NCI-H187 treated with DMSO at 0.1 percent for 48 hours (cell line): Measurements from ENCODE around the gene ITPR3.
A peak's percentile ranks its signal among the peaks of the same experiment; 100 is the strongest.

Experiments
- DNase-seq: peaks from one replicate; lab custom pipeline; 2025; lab: John Stamatoyannopoulos, UW

ITPR3 gene

GRCh38 chr6:33700391-33701050 lies 79.4 kb downstream of the ITPR3 start:
- no peak for DNase-seq

- no peak for DNase-seq
Measured at GRCh38 chr6:33702345-33702977, 81.3 kb downstream of the ITPR3 start.

GRCh38 chr6:33704215-33705066 lies 83.3 kb downstream of the ITPR3 start:
- no peak for DNase-seq

- DNase-seq: no peak
Measured at GRCh38 chr6:33705268-33705885, 84.3 kb downstream of the ITPR3 start.

- DNase-seq: no peak
Measured at GRCh38 chr6:33705955-33706725, 85.0 kb downstream of the ITPR3 start.

- DNase-seq: peak; percentile 64
Measured at GRCh38 chr6:33707771-33708170, 86.6 kb downstream of the ITPR3 start.

DNA sequence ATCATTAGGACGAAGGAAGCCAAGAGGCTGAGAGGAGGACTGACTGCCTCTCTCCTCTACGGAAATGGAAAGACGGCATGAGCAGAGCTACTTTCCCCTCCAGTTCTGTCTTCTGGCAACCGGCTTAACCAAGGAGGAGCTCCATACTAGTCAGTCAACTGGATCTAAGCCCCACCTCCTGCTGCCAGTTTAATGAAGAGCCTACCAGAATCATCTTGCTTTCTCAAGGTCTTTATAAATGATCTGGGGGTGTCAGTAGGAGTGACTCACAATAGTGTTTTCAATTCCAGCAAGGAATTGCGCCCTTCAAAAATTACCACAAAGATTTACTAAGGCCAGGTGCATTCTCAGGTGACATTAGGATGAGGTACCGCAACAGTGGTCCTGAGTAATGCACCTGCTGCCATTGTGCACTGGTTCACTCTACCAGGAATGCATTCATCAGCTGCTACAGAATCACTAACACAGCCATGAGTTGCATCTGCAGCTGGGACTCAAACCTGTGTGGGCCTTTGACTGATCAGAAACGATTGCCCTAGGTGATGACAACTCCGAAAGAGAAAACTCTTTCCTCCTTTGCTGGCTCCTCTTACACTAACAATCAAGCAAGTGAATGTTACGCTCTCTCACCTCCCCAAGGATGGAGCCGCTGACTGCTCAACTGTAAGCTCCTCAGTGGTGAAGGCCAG lies 87.5 kb downstream of the ITPR3 start:
- peak; percentile 62 for DNase-seq

GRCh38 chr6:33709605-33710295 lies 88.6 kb downstream of the ITPR3 start:
- no peak for DNase-seq

DNA sequence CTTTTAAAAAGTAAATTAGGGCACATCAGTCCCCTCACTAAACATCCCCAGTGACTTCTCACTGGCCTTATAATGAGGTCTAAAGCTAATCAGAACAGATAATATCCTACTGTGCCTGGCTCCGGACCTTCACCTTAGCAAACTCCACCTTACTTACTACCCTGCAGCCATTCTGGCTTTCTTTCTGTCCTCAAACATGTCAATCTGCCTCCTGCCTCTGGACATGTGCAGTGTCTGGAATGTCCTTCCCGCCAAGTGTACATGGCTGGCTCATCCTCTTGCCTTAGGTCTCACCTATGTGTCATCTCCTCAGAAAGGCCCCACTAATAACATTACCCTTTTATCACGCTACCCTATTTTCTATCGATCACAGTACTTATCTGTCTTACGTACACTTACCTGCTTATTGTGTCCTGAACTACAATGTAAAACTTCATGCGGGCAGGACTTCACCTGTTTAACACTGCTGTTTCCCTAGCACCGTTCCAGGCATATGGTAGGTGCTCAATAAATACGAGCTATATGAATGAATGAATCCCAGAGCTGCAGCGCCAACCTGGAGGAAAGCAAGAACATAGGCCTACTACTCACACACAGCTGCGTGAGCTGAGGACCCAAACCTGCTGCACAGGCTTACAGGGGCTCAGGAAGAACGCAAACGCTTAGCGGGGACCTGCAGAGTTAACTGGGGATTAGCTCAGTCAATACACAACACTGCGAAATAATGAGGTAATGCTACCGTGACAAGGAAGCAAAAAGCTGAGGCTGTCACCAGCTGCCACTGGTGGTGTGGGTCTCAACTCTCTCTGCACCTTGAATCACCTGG lies 89.4 kb downstream of the ITPR3 start:
- DNase-seq: no peak

- peak; percentile 87 for DNase-seq
Measured at GRCh38 chr6:33711140-33712129, 90.3 kb downstream of the ITPR3 start, which contains the start of gene UQCC2. TSS of gene UQCC2 (minus strand) at chr6:33711700. CDS start at chr6:33711686, 14 bp downstream.

- DNase-seq: no peak
Measured at GRCh38 chr6:33712914-33713313, 91.8 kb downstream of the ITPR3 start.

DNA sequence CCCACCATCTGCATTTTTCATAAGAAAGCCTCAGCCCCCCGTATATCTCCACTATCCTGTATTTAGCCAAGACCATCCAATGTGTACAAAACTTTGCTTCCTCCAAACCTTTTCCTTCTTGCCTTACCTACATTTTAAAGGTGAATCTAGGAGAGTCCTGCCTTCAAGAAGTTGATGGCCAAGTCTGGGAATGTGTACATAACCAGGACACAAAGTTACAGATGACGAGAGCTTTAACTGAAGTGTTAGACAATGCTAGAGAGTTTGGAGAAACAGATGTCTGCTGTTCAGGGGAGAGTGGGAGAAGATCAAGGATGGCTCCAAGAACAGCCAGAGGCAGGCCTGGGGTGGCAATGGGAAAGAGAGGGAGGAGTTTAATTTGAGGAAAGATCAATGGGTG lies 92.7 kb downstream of the ITPR3 start:
- no peak for DNase-seq

- DNase-seq: no peak
Measured at GRCh38 chr6:33714385-33715040, 93.4 kb downstream of the ITPR3 start.

GRCh38 chr6:33716379-33716778 lies 95.3 kb downstream of the ITPR3 start:
- DNase-seq: no peak

- no peak for DNase-seq
Measured at GRCh38 chr6:33716890-33717632, 95.9 kb downstream of the ITPR3 start.

DNA sequence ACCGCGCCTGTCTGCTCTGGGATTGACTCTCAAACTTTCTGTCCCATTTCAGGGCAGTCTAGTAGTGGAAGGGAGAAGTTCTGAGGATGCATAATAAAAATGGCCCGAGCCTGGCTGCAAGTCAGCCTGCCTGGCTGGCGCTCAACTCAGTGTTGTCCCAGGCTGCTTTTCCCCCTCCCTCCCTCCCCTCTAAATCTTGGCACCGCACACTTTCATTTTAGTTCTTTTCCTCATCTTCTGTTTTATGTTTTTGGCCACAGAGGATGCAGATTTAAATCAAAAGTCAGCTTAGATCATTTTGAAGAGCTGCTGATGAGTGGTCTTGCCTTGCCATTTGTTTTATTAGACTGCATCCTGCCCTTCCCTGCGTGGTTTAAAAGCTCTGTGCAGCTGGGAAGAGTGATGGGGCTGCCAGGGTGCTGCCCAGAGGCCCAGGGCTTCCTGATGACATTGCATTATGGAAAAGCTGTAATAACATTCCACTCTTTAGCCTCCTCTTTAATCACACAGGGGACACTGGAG lies 96.9 kb downstream of the ITPR3 start:
- DNase-seq: no peak

- no peak for DNase-seq
Measured at GRCh38 chr6:33718713-33719112, 97.6 kb downstream of the ITPR3 start.
